ENCODE results near the gene GRK5. TPM values are rescaled to one million over a fixed set of nuclear protein-coding genes. Genes with fewer than 3 reads are reported as not detected.

The GRK5 gene
- total RNA-seq, 2 donors from 2014 or later = 11.1 to 16.2 TPM

GRCh38 chr10:119395280-119396007, 188.1 kb downstream of the GRK5 start:
- Mint-ChIP-seq H3K4me3 (no peak overlapping the region), H3K27ac (peak overlapping the region; percentile 53 to 81), H3K36me3 (no peaks in the 10 kb centered on the region), H3K4me1 (ENCODE audit: low read depth in 2 of 2) (peaks cover 33 to 34% of the 10 kb centered on the region in 2 donors), H3K9me3 (no peaks in the 10 kb centered on the region), H3K27me3 (no peaks in the 10 kb centered on the region)
- peak; percentile 39 to 69 for ATAC-seq
- DNase-seq (ENCODE audit: low spot score) = no peak

GRCh38 chr10:119396008-119396708, 188.8 kb downstream of the GRK5 start:
- peaks cover 31 to 33% of the 10 kb centered on the region in 2 donors for H3K4me1 Mint-ChIP-seq (ENCODE audit: low read depth in 2 of 2)
- H3K4me3 Mint-ChIP-seq = no peak overlapping the region
- no peak for DNase-seq (ENCODE audit: low spot score)
- H3K27ac Mint-ChIP-seq = peak overlapping the region in 1 of 2 donors; percentile 81
- no peaks in the 10 kb centered on the region for H3K9me3 Mint-ChIP-seq
- H3K36me3 Mint-ChIP-seq = no peaks in the 10 kb centered on the region
- H3K27me3 Mint-ChIP-seq = no peaks in the 10 kb centered on the region
- ATAC-seq = no peak

GRCh38 chr10:119396709-119397071, 189.3 kb downstream of the GRK5 start:
- no peak for DNase-seq (ENCODE audit: low spot score)
- Mint-ChIP-seq H3K27ac (peak overlapping the region in 1 of 2 donors; percentile 81), H3K4me1 (ENCODE audit: low read depth in 2 of 2) (peaks cover 31 to 33% of the 10 kb centered on the region in 2 donors), H3K4me3 (no peak overlapping the region), H3K9me3 (no peaks in the 10 kb centered on the region), H3K27me3 (no peaks in the 10 kb centered on the region), H3K36me3 (no peaks in the 10 kb centered on the region)
- no peak for ATAC-seq

GRCh38 chr10:119397416-119397815, 190.0 kb downstream of the GRK5 start:
- Mint-ChIP-seq H3K4me3 (no peak overlapping the region), H3K27ac (no peak overlapping the region), H3K9me3 (no peaks in the 10 kb centered on the region), H3K36me3 (no peaks in the 10 kb centered on the region), H3K4me1 (ENCODE audit: low read depth in 2 of 2) (peaks cover 31 to 33% of the 10 kb centered on the region in 2 donors), H3K27me3 (no peaks in the 10 kb centered on the region)
- DNase-seq (ENCODE audit: low spot score) (no peak), ATAC-seq (no peak)

- no peak for DNase-seq (ENCODE audit: low spot score)
- ATAC-seq = no peak
- Mint-ChIP-seq H3K36me3 (no peaks in the 10 kb centered on the region), H3K27me3 (no peaks in the 10 kb centered on the region), H3K4me3 (no peak overlapping the region), H3K9me3 (no peaks in the 10 kb centered on the region), H3K4me1 (ENCODE audit: low read depth in 2 of 2) (peaks cover 26 to 31% of the 10 kb centered on the region in 2 donors), H3K27ac (no peak overlapping the region)
Measured at GRCh38 chr10:119398996-119399395, 191.6 kb downstream of the GRK5 start.

- no peak overlapping the region for H3K27ac Mint-ChIP-seq
- no peak for ATAC-seq
- no peaks in the 10 kb centered on the region for H3K27me3 Mint-ChIP-seq
Measured at GRCh38 chr10:119399466-119399865, 192.1 kb downstream of the GRK5 start.

GRCh38 chr10:119401671-119402395, 194.5 kb downstream of the GRK5 start:
- no peak for ATAC-seq
- Mint-ChIP-seq H3K27ac (no peak overlapping the region), H3K4me3 (no peak overlapping the region), H3K27me3 (no peaks in the 10 kb centered on the region), H3K36me3 (no peaks in the 10 kb centered on the region), H3K4me1 (ENCODE audit: low read depth in 2 of 2) (peaks cover 7 to 8% of the 10 kb centered on the region in 2 donors), H3K9me3 (no peaks in the 10 kb centered on the region)
- DNase-seq (ENCODE audit: low spot score) = no peak

More at GRCh38 chr10:119399466-119399865, 192.1 kb downstream of the GRK5 start:
- Mint-ChIP-seq H3K36me3 (no peaks in the 10 kb centered on the region), H3K4me3 (no peak overlapping the region), H3K9me3 (no peaks in the 10 kb centered on the region), H3K4me1 (ENCODE audit: low read depth in 2 of 2) (peaks cover 22 to 26% of the 10 kb centered on the region in 2 donors)
- DNase-seq (ENCODE audit: low spot score) = no peak

- DNase-seq (ENCODE audit: low spot score) (no peak), ATAC-seq (no peak)
- Mint-ChIP-seq H3K27ac (no peak overlapping the region), H3K4me1 (ENCODE audit: low read depth in 2 of 2) (peaks cover 7 to 8% of the 10 kb centered on the region in 2 donors), H3K4me3 (no peak overlapping the region), H3K27me3 (no peaks in the 10 kb centered on the region), H3K36me3 (no peaks in the 10 kb centered on the region), H3K9me3 (no peaks in the 10 kb centered on the region)
Measured at GRCh38 chr10:119403921-119404320, 196.6 kb downstream of the GRK5 start.

- Mint-ChIP-seq H3K4me3 (no peak overlapping the region), H3K27ac (no peak overlapping the region), H3K9me3 (no peaks in the 10 kb centered on the region), H3K4me1 (ENCODE audit: low read depth in 2 of 2) (peaks cover 2 to 3% of the 10 kb centered on the region in 2 donors), H3K27me3 (no peaks in the 10 kb centered on the region), H3K36me3 (no peaks in the 10 kb centered on the region)
- ATAC-seq = no peak
- DNase-seq (ENCODE audit: low spot score) = no peak
Measured at GRCh38 chr10:119404719-119405519, 197.5 kb downstream of the GRK5 start.

- DNase-seq (ENCODE audit: low spot score) (no peak), ATAC-seq (no peak)
- no peaks in the 10 kb centered on the region for H3K27me3 Mint-ChIP-seq
- H3K4me3 Mint-ChIP-seq = no peak overlapping the region
- H3K4me1 Mint-ChIP-seq (ENCODE audit: low read depth in 2 of 2) = no peaks in the 10 kb centered on the region
- H3K36me3 Mint-ChIP-seq = no peaks in the 10 kb centered on the region
- H3K9me3 Mint-ChIP-seq = no peaks in the 10 kb centered on the region
- H3K27ac Mint-ChIP-seq = no peak overlapping the region
Measured at GRCh38 chr10:119405520-119405807, 198.1 kb downstream of the GRK5 start.

GRCh38 chr10:119406137-119406536, 198.8 kb downstream of the GRK5 start:
- no peaks in the 10 kb centered on the region for H3K9me3 Mint-ChIP-seq
- H3K4me1 Mint-ChIP-seq (ENCODE audit: low read depth in 2 of 2) = no peaks in the 10 kb centered on the region
- no peak overlapping the region for H3K4me3 Mint-ChIP-seq
- no peak overlapping the region for H3K27ac Mint-ChIP-seq
- DNase-seq (ENCODE audit: low spot score) (no peak), ATAC-seq (no peak)
- H3K27me3 Mint-ChIP-seq = no peaks in the 10 kb centered on the region
- H3K36me3 Mint-ChIP-seq = no peaks in the 10 kb centered on the region

GRCh38 chr10:119406601-119407253, 199.4 kb downstream of the GRK5 start:
- Mint-ChIP-seq H3K27ac (no peak overlapping the region), H3K27me3 (no peaks in the 10 kb centered on the region), H3K36me3 (no peaks in the 10 kb centered on the region), H3K4me3 (no peak overlapping the region), H3K9me3 (no peaks in the 10 kb centered on the region), H3K4me1 (ENCODE audit: low read depth in 2 of 2) (no peaks in the 10 kb centered on the region)
- DNase-seq (ENCODE audit: low spot score) = no peak
- no peak for ATAC-seq

- Mint-ChIP-seq H3K27me3 (no peaks in the 10 kb centered on the region), H3K9me3 (no peaks in the 10 kb centered on the region), H3K4me1 (ENCODE audit: low read depth in 2 of 2) (no peaks in the 10 kb centered on the region), H3K27ac (no peak overlapping the region), H3K36me3 (no peaks in the 10 kb centered on the region), H3K4me3 (no peak overlapping the region)
- ATAC-seq (no peak), DNase-seq (ENCODE audit: low spot score) (no peak)
Measured at GRCh38 chr10:119407254-119407777, 199.9 kb downstream of the GRK5 start.

All from natural killer cell treated with Interleukin-12 subunit alpha and Interleukin-12 subunit beta and Interleukin-15 and Interleukin-18, amount 100 ng/mL, for 72 hours (primary cell).